ENCODE results near the gene KCTD5.

The KCTD5 gene

DNA sequence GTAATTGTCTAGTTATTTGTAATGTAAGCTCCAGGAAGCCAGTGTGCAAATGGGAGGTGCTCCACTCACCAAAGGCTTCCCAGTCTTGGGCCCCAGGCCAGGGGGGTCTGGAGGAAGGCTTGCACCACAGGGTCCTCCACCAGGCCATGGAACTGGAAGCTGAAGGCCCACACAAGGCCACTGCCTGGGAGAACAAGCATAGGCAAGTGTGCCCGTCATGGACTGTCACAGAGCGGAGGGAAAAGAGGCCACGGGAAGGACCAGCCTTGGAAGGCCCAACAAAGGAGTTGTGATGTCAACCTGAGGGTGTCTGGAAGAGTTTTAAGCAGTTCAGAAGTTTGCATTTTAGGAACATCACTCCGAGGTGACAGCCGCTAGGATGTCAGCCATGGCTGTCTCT, 67.2 kb downstream of the KCTD5 start:
- Histone ChIP-seq H3K9me3 (ENCODE audit: control insufficient read depth, insufficient read depth, low read length) (no peaks in the 10 kb centered on the region), H3K36me3 (ENCODE audit: control insufficient read depth, insufficient read depth, low read length) (peaks cover 14% of the 10 kb centered on the region), H3K4me3 (ENCODE audit: low read depth, low read length) (no peak overlapping the region), H3K27me3 (ENCODE audit: control insufficient read depth, insufficient read depth, low read length) (no peaks in the 10 kb centered on the region), H3K9ac (ENCODE audit: low read depth, low read length) (no peak overlapping the region), H3K27ac (ENCODE audit: low read depth, low read length) (no peak overlapping the region), H3K4me1 (ENCODE audit: control insufficient read depth, insufficient read depth, low read length) (peaks cover 7% of the 10 kb centered on the region)

DNA sequence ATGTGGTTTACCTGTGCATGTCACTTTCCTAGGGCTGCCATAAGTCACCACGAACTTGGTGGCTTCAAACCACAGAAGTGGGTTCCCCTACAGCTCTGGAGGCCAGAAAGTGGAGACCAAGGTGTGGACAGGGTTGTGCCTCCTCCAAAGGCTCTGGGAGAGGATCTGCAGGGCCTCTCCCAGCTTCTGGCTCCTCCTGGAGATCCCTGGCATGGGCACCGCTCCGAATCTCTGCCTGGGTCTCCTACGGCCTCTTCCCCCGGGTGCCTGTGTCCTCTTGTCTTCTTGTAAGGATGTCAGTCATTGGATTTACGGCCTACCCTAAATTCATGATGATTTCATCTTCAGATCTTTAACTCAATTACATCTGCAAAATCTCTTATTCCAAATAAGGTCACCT, 67.6 kb downstream of the KCTD5 start:
- no peak overlapping the region for H3K9ac ChIP-seq (ENCODE audit: low read depth, low read length)
- H3K27ac ChIP-seq (ENCODE audit: low read depth, low read length): no peak overlapping the region
- H3K4me3 ChIP-seq (ENCODE audit: low read depth, low read length): no peak overlapping the region
- peaks cover 12% of the 10 kb centered on the region for H3K4me1 ChIP-seq (ENCODE audit: control insufficient read depth, insufficient read depth, low read length)
- H3K36me3 ChIP-seq (ENCODE audit: control insufficient read depth, insufficient read depth, low read length): peaks cover 14% of the 10 kb centered on the region
- H3K9me3 ChIP-seq (ENCODE audit: control insufficient read depth, insufficient read depth, low read length): no peaks in the 10 kb centered on the region
- H3K27me3 ChIP-seq (ENCODE audit: control insufficient read depth, insufficient read depth, low read length): no peaks in the 10 kb centered on the region

DNA sequence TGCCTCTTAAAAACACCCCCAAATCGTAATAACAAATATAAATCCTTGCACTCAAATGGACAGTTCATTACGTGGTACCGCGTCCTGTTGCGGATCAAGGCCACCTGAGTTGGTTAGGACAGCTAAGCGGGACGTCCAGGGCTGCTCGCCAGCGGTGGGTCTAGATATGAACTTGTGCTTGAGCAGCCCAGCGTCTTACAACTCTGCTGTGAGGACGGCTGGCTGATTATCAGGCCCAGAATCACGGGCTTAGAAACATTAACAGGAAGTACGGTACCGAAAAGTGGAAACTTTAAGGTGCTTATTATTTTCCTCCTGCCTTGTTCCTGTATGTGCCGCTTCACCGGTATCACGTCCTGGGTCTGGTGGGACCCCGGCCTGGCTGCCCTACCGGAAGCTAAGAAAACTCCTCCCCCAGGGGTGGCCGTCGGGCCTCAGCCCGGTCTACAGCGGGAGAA, 69.3 kb downstream of the KCTD5 start:
- no peaks in the 10 kb centered on the region for H3K9me3 ChIP-seq (ENCODE audit: control insufficient read depth, insufficient read depth, low read length)
- no peaks in the 10 kb centered on the region for H3K27me3 ChIP-seq (ENCODE audit: control insufficient read depth, insufficient read depth, low read length)
- H3K4me3 ChIP-seq (ENCODE audit: low read depth, low read length): peak overlapping the region; percentile 94
- peak overlapping the region; percentile 99 for H3K9ac ChIP-seq (ENCODE audit: low read depth, low read length)
- peak overlapping the region; percentile 100 for H3K27ac ChIP-seq (ENCODE audit: low read depth, low read length)
- H3K36me3 ChIP-seq (ENCODE audit: control insufficient read depth, insufficient read depth, low read length): peaks cover 29% of the 10 kb centered on the region
- H3K4me1 ChIP-seq (ENCODE audit: control insufficient read depth, insufficient read depth, low read length): peaks cover 18% of the 10 kb centered on the region

DNA sequence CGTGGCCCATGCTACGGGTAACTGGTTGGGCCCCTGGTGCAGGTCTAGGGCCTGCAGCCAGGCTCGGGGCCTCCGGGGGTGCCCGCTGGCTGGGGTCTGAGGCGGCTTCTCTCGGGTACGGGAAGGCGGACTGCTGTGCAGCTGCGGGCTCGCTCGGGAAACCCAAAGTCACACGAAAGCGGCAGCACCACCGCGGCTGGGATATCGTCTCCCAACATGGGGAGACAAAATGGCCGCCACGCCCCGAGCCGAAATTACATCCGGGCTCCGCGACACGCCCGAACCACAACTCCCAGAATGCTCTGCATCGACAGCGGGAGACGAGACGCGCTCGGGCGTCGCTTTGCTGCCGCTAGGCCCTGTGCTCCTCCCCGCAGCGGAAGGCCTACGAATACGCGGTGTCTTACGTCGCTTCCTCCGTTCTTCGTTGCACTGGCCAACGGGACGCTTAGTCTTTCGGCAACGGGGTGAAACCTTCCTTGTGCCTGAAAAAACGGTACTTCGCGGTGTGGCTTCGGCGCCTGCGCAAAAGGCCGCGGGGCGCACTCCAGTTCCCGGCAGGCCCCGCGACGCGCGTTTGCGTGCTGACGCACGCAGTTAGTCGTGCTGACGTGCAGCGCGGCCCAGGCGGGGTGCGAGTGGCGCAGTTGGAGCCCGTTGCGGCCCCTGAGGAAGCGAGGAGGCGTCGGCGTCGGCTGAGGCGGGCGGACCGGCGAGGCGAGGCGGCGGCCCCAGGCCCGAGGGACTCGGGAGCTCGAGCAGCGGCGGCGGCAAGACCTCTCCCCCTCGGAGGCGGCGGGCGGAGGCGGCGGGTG, 69.9 kb downstream of the KCTD5 start, which contains the start of gene SRRM2:
Gene SRRM2 (plus strand): TSS at position 604 of the 815 bp plus-strand sequence. CDS start 3,727 bp downstream, outside the sequence.
- peaks cover 35% of the 10 kb centered on the region for H3K36me3 ChIP-seq (ENCODE audit: control insufficient read depth, insufficient read depth, low read length)
- peak within 1 kb of the TSS; percentile 99 for H3K9ac ChIP-seq (ENCODE audit: low read depth, low read length)
- peak within 1 kb of the TSS; percentile 94 for H3K4me3 ChIP-seq (ENCODE audit: low read depth, low read length)
- H3K4me1 ChIP-seq (ENCODE audit: control insufficient read depth, insufficient read depth, low read length): peaks cover 18% of the 10 kb centered on the region
- no peaks in the 10 kb centered on the region for H3K27me3 ChIP-seq (ENCODE audit: control insufficient read depth, insufficient read depth, low read length)
- no peaks in the 10 kb centered on the region for H3K9me3 ChIP-seq (ENCODE audit: control insufficient read depth, insufficient read depth, low read length)
- H3K27ac ChIP-seq (ENCODE audit: low read depth, low read length): peak within 1 kb of the TSS; percentile 100

DNA sequence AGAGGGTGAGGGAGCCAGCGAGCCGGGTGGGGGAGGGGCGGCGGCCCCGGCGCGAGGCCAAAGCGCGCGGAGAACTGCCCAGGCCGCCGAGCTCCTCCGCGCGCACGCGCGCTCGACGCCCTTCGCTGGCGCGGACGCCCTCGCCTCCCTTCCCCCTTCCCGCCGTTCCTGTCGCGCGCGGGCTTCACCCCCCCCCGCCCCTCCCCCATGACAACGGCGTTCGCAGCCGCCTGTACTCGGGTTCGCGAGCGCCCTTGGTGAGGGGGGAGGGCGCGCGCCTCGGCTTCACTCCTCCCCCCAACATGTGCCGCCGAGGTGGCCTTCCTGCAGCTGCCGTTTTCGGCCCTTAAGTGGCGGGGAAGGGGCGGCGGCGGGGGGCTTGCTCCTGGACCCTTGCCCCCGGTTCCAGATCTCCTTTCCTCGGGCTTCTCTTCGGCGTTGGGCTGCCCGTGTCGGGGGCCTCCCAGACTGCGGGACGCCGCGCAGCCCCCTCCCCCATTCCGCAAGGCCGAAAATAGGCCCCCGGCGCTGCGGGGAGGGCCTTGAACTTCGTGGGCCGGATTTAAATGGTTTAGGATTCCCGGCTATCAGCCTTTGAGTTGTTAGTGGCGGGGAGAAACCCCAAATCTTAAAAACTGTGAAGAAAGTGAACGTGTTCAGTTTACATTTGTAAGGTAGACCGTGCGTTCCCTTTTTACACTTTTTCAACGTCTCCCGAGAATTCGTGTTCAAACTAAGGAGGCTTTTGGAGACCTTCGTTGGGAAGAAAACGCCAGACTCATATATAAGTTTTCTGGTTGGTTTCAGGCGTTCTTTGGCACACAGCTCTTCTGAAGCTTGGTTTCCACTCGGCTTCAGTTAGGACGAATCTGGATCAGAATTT, 70.8 kb downstream of the KCTD5 start:
- peaks cover 44% of the 10 kb centered on the region for H3K36me3 ChIP-seq (ENCODE audit: control insufficient read depth, insufficient read depth, low read length)
- peak overlapping the region; percentile 100 for H3K27ac ChIP-seq (ENCODE audit: low read depth, low read length)
- no peaks in the 10 kb centered on the region for H3K27me3 ChIP-seq (ENCODE audit: control insufficient read depth, insufficient read depth, low read length)

DNA sequence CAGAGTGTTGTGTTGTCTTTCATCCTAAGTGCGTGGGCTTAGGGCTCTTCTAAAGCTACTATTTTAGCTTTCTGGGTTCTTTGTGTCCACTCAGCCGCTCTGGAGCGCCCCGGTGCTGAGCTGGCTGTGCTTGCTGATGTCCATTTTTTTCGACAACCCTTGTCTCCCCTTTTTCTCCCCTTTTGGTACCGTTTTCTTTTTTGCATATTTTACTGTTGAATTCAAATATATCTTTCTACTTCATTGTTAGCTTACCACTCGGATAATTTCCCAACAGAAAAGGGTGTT, 71.4 kb downstream of the KCTD5 start:
- H3K36me3 ChIP-seq (ENCODE audit: control insufficient read depth, insufficient read depth, low read length): peaks cover 50% of the 10 kb centered on the region
- H3K27ac ChIP-seq (ENCODE audit: low read depth, low read length): peak overlapping the region; percentile 100

More for the DNA sequence above, 70.8 kb downstream of the KCTD5 start:
- Histone ChIP-seq H3K9ac (ENCODE audit: low read depth, low read length) (peak overlapping the region; percentile 99), H3K4me3 (ENCODE audit: low read depth, low read length) (peak overlapping the region; percentile 94), H3K9me3 (ENCODE audit: control insufficient read depth, insufficient read depth, low read length) (no peaks in the 10 kb centered on the region), H3K4me1 (ENCODE audit: control insufficient read depth, insufficient read depth, low read length) (peaks cover 18% of the 10 kb centered on the region)

DNA sequence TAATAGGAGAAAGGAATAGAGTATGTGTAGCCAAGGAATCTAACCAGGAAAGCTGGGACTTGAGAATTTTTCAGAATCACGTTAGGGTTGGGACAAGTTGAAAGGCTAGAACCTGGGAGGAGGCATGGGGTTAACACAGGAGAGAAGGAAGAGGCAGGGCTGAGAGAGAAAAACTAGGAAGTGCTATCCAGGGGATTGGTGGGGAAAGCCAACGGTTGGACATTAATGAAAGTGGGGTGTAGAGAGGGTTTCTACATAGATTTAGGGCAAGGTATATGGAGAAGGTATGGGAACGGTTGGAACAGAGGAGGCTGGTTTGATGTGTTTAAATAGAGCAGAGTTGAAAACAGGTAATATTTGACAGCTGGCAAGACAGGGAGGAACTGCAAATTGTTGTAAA, 72.8 kb downstream of the KCTD5 start:
- Histone ChIP-seq H3K9ac (ENCODE audit: low read depth, low read length) (peak overlapping the region; percentile 99; the same call in 1 of the 2 replicates), H3K4me3 (ENCODE audit: low read depth, low read length) (peak overlapping the region; percentile 94), H3K36me3 (ENCODE audit: control insufficient read depth, insufficient read depth, low read length) (peaks cover 55% of the 10 kb centered on the region), H3K27ac (ENCODE audit: low read depth, low read length) (no peak overlapping the region), H3K9me3 (ENCODE audit: control insufficient read depth, insufficient read depth, low read length) (no peaks in the 10 kb centered on the region), H3K27me3 (ENCODE audit: control insufficient read depth, insufficient read depth, low read length) (no peaks in the 10 kb centered on the region), H3K4me1 (ENCODE audit: control insufficient read depth, insufficient read depth, low read length) (peaks cover 18% of the 10 kb centered on the region)

More for the DNA sequence above, 71.4 kb downstream of the KCTD5 start:
- peak overlapping the region; percentile 99 for H3K9ac ChIP-seq (ENCODE audit: low read depth, low read length)
- H3K4me1 ChIP-seq (ENCODE audit: control insufficient read depth, insufficient read depth, low read length): peaks cover 18% of the 10 kb centered on the region
- H3K4me3 ChIP-seq (ENCODE audit: low read depth, low read length): peak overlapping the region; percentile 94
- H3K9me3 ChIP-seq (ENCODE audit: control insufficient read depth, insufficient read depth, low read length): no peaks in the 10 kb centered on the region
- H3K27me3 ChIP-seq (ENCODE audit: control insufficient read depth, insufficient read depth, low read length): no peaks in the 10 kb centered on the region

DNA sequence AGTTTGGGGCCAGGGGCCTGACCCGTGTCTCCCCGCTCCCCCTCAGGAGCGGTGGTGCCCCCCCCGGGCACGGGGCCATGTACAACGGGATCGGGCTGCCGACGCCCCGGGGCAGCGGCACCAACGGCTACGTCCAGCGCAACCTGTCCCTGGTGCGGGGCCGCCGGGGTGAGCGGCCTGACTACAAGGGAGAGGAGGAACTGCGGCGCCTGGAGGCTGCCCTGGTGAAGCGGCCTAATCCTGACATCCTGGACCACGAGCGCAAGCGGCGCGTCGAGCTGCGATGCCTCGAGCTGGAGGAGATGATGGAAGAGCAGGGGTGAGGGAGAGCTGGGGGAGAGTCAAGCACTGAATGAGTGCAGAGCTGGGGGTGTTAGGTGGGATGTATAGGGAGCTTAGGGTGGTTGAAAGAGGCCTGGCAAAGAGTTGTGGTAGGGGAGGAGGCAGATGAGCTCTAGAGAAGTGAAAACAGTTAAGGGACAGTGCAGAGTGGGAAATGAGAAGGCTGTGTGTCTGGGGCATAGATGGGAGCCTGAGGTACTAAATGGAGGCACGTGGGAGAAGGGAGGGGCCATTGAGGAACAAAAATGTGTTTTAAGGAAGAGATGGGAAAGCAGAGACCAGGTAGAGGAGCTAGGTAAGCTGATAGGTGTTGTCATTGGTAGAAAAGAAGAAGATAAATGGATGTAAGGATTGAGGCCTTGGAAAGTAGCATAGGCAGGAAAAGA, 74.1 kb downstream of the KCTD5 start:
- no peaks in the 10 kb centered on the region for H3K9me3 ChIP-seq (ENCODE audit: control insufficient read depth, insufficient read depth, low read length)
- peaks cover 13% of the 10 kb centered on the region for H3K4me1 ChIP-seq (ENCODE audit: control insufficient read depth, insufficient read depth, low read length)
- no peak overlapping the region for H3K27ac ChIP-seq (ENCODE audit: low read depth, low read length)
- no peak overlapping the region for H3K4me3 ChIP-seq (ENCODE audit: low read depth, low read length)
- H3K36me3 ChIP-seq (ENCODE audit: control insufficient read depth, insufficient read depth, low read length): peaks cover 68% of the 10 kb centered on the region
- H3K27me3 ChIP-seq (ENCODE audit: control insufficient read depth, insufficient read depth, low read length): no peaks in the 10 kb centered on the region
- H3K9ac ChIP-seq (ENCODE audit: low read depth, low read length): no peak overlapping the region

DNA sequence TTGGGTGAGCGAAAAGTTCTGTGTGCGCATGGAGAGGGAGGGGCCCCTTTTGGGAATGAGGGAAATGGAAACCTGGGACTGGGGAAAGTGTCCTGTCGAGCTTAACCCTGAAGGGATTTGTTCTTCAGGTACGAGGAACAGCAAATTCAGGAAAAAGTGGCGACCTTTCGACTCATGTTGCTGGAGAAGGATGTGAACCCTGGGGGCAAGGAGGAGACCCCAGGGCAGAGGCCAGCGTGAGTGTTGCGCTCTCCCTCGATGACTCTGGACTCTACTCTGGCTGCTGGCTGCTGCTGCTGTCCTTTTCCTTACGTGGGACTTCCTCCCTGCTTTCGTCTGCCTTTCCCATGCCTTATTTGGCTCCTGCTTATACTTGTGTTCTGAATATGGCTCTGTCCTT, 75.0 kb downstream of the KCTD5 start:
- Histone ChIP-seq H3K4me3 (ENCODE audit: low read depth, low read length) (no peak overlapping the region), H3K36me3 (ENCODE audit: control insufficient read depth, insufficient read depth, low read length) (peaks cover 77% of the 10 kb centered on the region), H3K27ac (ENCODE audit: low read depth, low read length) (no peak overlapping the region)

More for the DNA sequence above, 75.0 kb downstream of the KCTD5 start:
- Histone ChIP-seq H3K27me3 (ENCODE audit: control insufficient read depth, insufficient read depth, low read length) (no peaks in the 10 kb centered on the region), H3K4me1 (ENCODE audit: control insufficient read depth, insufficient read depth, low read length) (peaks cover 12% of the 10 kb centered on the region), H3K9me3 (ENCODE audit: control insufficient read depth, insufficient read depth, low read length) (peaks cover 4% of the 10 kb centered on the region; the same call in 1 of the 2 replicates), H3K9ac (ENCODE audit: low read depth, low read length) (no peak overlapping the region)
